HepG2 (cell line): ENCODE results near the gene PITX3. TPM values are rescaled to one million over a fixed set of nuclear protein-coding genes. Genes with fewer than 3 reads are reported as not detected.

ENCODE experiments used
- ATAC-seq: fragments of 200-7000 bp; cut with Tn5 transposase; 3 replicates; pipeline ENCODE4 v1.9.1; 2020; ENCODE audit warnings: mild to moderate bottlenecking, moderate library complexity
- BruUV-seq: library from RNA; stranded (reverse); fragments of 400-500 nt; replicated peaks from 2 replicates; lab custom pipeline; 2021; lab: Mats Ljungman, UMichigan
- CTCF ChIA-PET: fragments of 300-600 bp; formaldehyde crosslinking; extraction: SDS; loops from one replicate; lab custom pipeline; 2021; ENCODE audit warnings: low total read pairs, inconsistent platforms, low intra/inter-chr PET ratio; lab: Yijun Ruan, JAX
- POLR2A ChIA-PET: fragments of 350-600 bp; sonication (Branson Sonifier 250); formaldehyde crosslinking; loops from one replicate; lab custom pipeline; 2020; ENCODE audit warnings: antibody characterized with exemption, inconsistent platforms; lab: Yijun Ruan, JAX
- DNase-seq: peaks from one replicate; pipeline ENCODE4 v3.0.0-alpha.2; 2015; ENCODE audit warnings: low spot score
- FAIRE-seq: peaks from 3 replicates; lab custom pipeline; 2011; peaks lifted over from hg19 to GRCh38; lab: Jason Lieb, UNC
- H2AFZ ChIP-seq: one replicate; pipeline ENCODE4 v1.6.1; 2011; ENCODE audit warnings: low read length, inconsistent platforms
- H3K27ac ChIP-seq: fragments of 300-600 bp; 3 replicates; pipeline ENCODE4 v1.8.0; 2011; ENCODE audit warnings: mixed run types, mild to moderate bottlenecking, mixed read lengths, low read length, inconsistent platforms; ENCODE audit not compliant: insufficient read depth; ENCODE audit errors: extremely low read length
- H3K27me3 ChIP-seq, 2 experiments: fragments of 200-600 bp in 1 of 2; 2 replicates in 1 of 2; 3 replicates in 1 of 2; pipeline versions ENCODE4 v1.6.0 to v1.8.0; 2011; ENCODE audit warnings: low read length in 2 of 2, mild to moderate bottlenecking in 2 of 2, moderate library complexity in 2 of 2, inconsistent platforms in 1 of 2; ENCODE audit not compliant: insufficient read depth in 2 of 2, control insufficient read depth in 1 of 2
- H3K36me3 ChIP-seq, 2 experiments: fragments of 200-600 bp in 1 of 2; replicated peaks in 1 of 2; 2 replicates in 1 of 2; 3 replicates in 1 of 2; pipeline versions ENCODE4 v1.5.1 to v1.8.0; 2011; ENCODE audit warnings: low read length in 2 of 2, inconsistent platforms in 1 of 2; ENCODE audit not compliant: insufficient read depth in 2 of 2, control insufficient read depth in 1 of 2
- H3K4me1 ChIP-seq: 2 replicates; pipeline ENCODE4 v1.5.1; 2012; ENCODE audit warnings: low read length, inconsistent platforms; ENCODE audit not compliant: insufficient read depth
- H3K4me2 ChIP-seq: 2 replicates; pipeline ENCODE4 v1.6.0; 2011; ENCODE audit warnings: low read depth, low read length, inconsistent platforms
- H3K4me3 ChIP-seq, 3 experiments: fragments of 200-600 bp in 1 of 3; sonication (generic), shearing (Covaris generic) in 1 of 3; replicated peaks in 1 of 3; 2 replicates each; pipeline ENCODE4 v1.5.1; 2011 to 2016; ENCODE audit warnings: low read length in 3 of 3, inconsistent platforms in 2 of 3, low read depth in 2 of 3, mild to moderate bottlenecking in 2 of 3, control low read depth in 1 of 3, mixed read lengths in 1 of 3; ENCODE audit not compliant: insufficient read depth in 1 of 3
- H3K79me2 ChIP-seq: one replicate; pipeline ENCODE4 v1.6.1; 2011; ENCODE audit warnings: low read length, inconsistent platforms; ENCODE audit not compliant: insufficient read depth
- H3K9ac ChIP-seq: 2 replicates; pipeline ENCODE4 v1.6.0; 2011; ENCODE audit warnings: mild to moderate bottlenecking, low read depth, low read length, inconsistent platforms; ENCODE audit not compliant: insufficient read depth
- H3K9me3 ChIP-seq: 2 replicates; pipeline ENCODE4 v1.5.1; 2012; ENCODE audit warnings: mild to moderate bottlenecking, low read length
- H4K20me1 ChIP-seq: 2 replicates; pipeline ENCODE4 v1.6.0; 2011; ENCODE audit warnings: inconsistent platforms, mild to moderate bottlenecking, low read length, moderate library complexity; ENCODE audit not compliant: insufficient read depth
- CTCF ChIP-seq: sonication (generic); formaldehyde crosslinking; IDR thresholded peaks from 2 replicates; pipeline ENCODE4 v1.5.0; 2020; ENCODE audit warnings: mild to moderate bottlenecking, missing genetic modification reagents, moderate library complexity
- ELF3 ChIP-seq: IDR thresholded peaks from 2 replicates; pipeline ENCODE4 v1.6.1; 2016; ENCODE audit warnings: missing genetic modification reagents, missing compliant biosample characterization
- GABPA ChIP-seq, 2 experiments: IDR thresholded peaks; 2 replicates each; pipeline ENCODE4 v1.6.1; 2011 to 2016; ENCODE audit warnings: low read depth in 2 of 2, low read length in 1 of 2, missing biosample characterization in 1 of 2, missing genetic modification characterization in 1 of 2
- GABPB1 ChIP-seq: IDR thresholded peaks from 2 replicates; pipeline ENCODE4 v1.6.1; 2016; ENCODE audit warnings: mild to moderate bottlenecking, missing genetic modification reagents, moderate library complexity, missing compliant biosample characterization
- HNRNPK ChIP-seq: fragments of 200-400 bp; formaldehyde crosslinking; IDR thresholded peaks from 2 replicates; pipeline ENCODE4 v1.6.1; 2018; ENCODE audit warnings: low read length, low read depth, moderate library complexity, mild to moderate bottlenecking; ENCODE audit not compliant: poor library complexity, severe bottlenecking
- KDM3A ChIP-seq: IDR thresholded peaks from 2 replicates; pipeline ENCODE4 v1.6.1; 2018; ENCODE audit warnings: low read depth, missing compliant biosample characterization
- STAG1 ChIP-seq: sonication (generic); formaldehyde crosslinking; IDR thresholded peaks from 2 replicates; pipeline ENCODE4 v1.4.0; 2020; ENCODE audit warnings: missing genetic modification reagents
- ZNF644 ChIP-seq: IDR thresholded peaks from 2 replicates; pipeline ENCODE4 v1.6.1; 2016; ENCODE audit warnings: low read depth
- ZNF713 ChIP-seq: sonication (generic); formaldehyde crosslinking; IDR thresholded peaks from 2 replicates; pipeline ENCODE4 v1.4.0; 2020; ENCODE audit warnings: mild to moderate bottlenecking, missing genetic modification reagents
- ZNF777 ChIP-seq: sonication (generic); formaldehyde crosslinking; IDR thresholded peaks from 2 replicates; pipeline ENCODE4 v1.4.0; 2020; ENCODE audit warnings: missing genetic modification reagents
- WGBS: methylation state at CpG from one replicate; pipeline ENCODE4 v1.1.6; 2017; ENCODE audit warnings: low lambda C conversion rate; 5-methylcytosine and 5-hydroxymethylcytosine counted together
- in situ Hi-C: cut with HindIII; loops from 2 replicates; pipeline ENCODE4 v1.10.0; 2017; ENCODE audit warnings: low pct_unique_long_range_greater_than_20kb; ENCODE audit not compliant: extremely low pct_ligation_motif_present
- intact Hi-C: fragments of 100-400 bp; cut with micrococcal nuclease; formaldehyde crosslinking; loops from one replicate; pipeline ENCODE4 v1.10.0; 2022; ENCODE audit not compliant: unreplicated experiment
- polyA plus RNA-seq, 8 experiments: library from polyadenylated mRNA; depleted of rRNA in 3 of 8; stranded (reverse) in 7 of 8; unstranded in 1 of 8; fragments of >200 nt; fragmentation: Illumina TruSeq in 4 of 8; extraction: Trizol in 4 of 8; gene quantifications; 2 replicates each; pipeline versions ENCODE4 v1.2.1 to v1.2.3, GENCODE V29; 2011 to 2016; ENCODE audit warnings: low read depth in 4 of 8, missing spikeins in 1 of 8, mixed read lengths in 1 of 8; ENCODE audit not compliant: insufficient read depth in 1 of 8
- total RNA-seq, 5 experiments: library from RNA; depleted of rRNA; stranded (reverse); fragments of >200 nt; fragmentation: Illumina TruSeq; extraction: Trizol; gene quantifications; 2 replicates each; pipeline ENCODE4 v1.2.3, GENCODE V29; 2016; ENCODE audit warnings: low read depth in 1 of 5
- TF ChIP-seq, protein P1 (sequence below): sonication (generic); formaldehyde crosslinking; IDR thresholded peaks from 2 replicates; pipeline ENCODE4 v1.8.0; 2023; ENCODE audit warnings: mild to moderate bottlenecking, missing genetic modification reagents
- TF ChIP-seq, protein P2 (sequence below): sonication (generic); formaldehyde crosslinking; IDR thresholded peaks from 2 replicates; pipeline ENCODE4 v1.4.0; 2020; ENCODE audit warnings: mild to moderate bottlenecking, missing genetic modification reagents

The PITX3 gene
- total and polyA plus RNA-seq, 2 of the 13 experiments (the other 11 are each of a cell fraction or from before 2014, with no cell fraction given), result not detected

GRCh38 chr10:102230861-102231356, 10.4 kb downstream of the PITX3 start:
- intact Hi-C loops, result loop anchor here (1.0 to 2.0 kb wide), 2 partner anchors 116 to 168 kb away; no protein-coding TSS in a partner anchor
- no peak for DNase-seq
- Histone ChIP-seq H3K27me3 (peaks cover 1 to 50% of the 10 kb centered on the region in 2 experiments; a peak in 4 of 5 replicates), H3K79me2 (no peaks in the 10 kb centered on the region), H3K4me3 (peak overlapping the region; percentile 39 to 72 (median 65); a peak in 5 of 6 replicates), H4K20me1 (no peaks in the 10 kb centered on the region), H2AFZ (no peak overlapping the region), H3K9me3 (no peaks in the 10 kb centered on the region), H3K4me2 (peak overlapping the region; percentile 96), H3K9ac (no peak overlapping the region), H3K27ac (no peak overlapping the region), H3K36me3 (no peaks in the 10 kb centered on the region), H3K4me1 (peaks cover 50% of the 10 kb centered on the region)
- peak; percentile 6 for ATAC-seq
- ChIA-PET CTCF (interaction anchor here (1.4 to 4.7 kb wide), 4 partner anchors 116 to 353 kb away, joined by 4 to 34 read pairs (median 20); no protein-coding TSS in a partner anchor), POLR2A (interaction anchor here (0.7 to 2.1 kb wide), 5 partner anchors 16 to 191 kb away, joined by 3 to 6 read pairs (median 3); partner anchors contain the start of gene FBXL15)
- no peak for FAIRE-seq
- no TSS peak for BruUV-seq
- in situ Hi-C loops, result no loop called here
- 2% methylated on average over 16 of the region's 52 CpGs for WGBS
- peak; percentile 29 for TF ChIP-seq STAG1 (CRISPR knock-in tag)
- TF ChIP-seq ZNF777 (CRISPR knock-in tag), result peak; percentile 90
- peak; percentile 79 for TF ChIP-seq HNRNPK
- TF ChIP-seq, protein P1, sequence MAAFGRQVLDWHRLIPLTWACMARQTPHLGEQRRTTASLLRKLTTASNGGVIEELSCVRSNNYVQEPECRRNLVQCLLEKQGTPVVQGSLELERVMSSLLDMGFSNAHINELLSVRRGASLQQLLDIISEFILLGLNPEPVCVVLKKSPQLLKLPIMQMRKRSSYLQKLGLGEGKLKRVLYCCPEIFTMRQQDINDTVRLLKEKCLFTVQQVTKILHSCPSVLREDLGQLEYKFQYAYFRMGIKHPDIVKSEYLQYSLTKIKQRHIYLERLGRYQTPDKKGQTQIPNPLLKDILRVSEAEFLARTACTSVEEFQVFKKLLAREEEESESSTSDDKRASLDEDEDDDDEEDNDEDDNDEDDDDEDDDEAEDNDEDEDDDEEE (CRISPR knock-in tag), result no peak
- TF ChIP-seq KDM3A (CRISPR knock-in tag), result peak; percentile 30; the same call in 1 of the 2 replicates
- TF ChIP-seq ZNF644, result peak; percentile 62; the same call in 1 of the 2 replicates
- TF ChIP-seq ELF3 (CRISPR knock-in tag), result 0 out of 2 replicates have a peak, but pooled peaks have one; percentile 17
- TF ChIP-seq ZNF713 (CRISPR knock-in tag), result no peak
- peak; percentile 57 for TF ChIP-seq CTCF (CRISPR knock-in tag)
- TF ChIP-seq, protein P2, sequence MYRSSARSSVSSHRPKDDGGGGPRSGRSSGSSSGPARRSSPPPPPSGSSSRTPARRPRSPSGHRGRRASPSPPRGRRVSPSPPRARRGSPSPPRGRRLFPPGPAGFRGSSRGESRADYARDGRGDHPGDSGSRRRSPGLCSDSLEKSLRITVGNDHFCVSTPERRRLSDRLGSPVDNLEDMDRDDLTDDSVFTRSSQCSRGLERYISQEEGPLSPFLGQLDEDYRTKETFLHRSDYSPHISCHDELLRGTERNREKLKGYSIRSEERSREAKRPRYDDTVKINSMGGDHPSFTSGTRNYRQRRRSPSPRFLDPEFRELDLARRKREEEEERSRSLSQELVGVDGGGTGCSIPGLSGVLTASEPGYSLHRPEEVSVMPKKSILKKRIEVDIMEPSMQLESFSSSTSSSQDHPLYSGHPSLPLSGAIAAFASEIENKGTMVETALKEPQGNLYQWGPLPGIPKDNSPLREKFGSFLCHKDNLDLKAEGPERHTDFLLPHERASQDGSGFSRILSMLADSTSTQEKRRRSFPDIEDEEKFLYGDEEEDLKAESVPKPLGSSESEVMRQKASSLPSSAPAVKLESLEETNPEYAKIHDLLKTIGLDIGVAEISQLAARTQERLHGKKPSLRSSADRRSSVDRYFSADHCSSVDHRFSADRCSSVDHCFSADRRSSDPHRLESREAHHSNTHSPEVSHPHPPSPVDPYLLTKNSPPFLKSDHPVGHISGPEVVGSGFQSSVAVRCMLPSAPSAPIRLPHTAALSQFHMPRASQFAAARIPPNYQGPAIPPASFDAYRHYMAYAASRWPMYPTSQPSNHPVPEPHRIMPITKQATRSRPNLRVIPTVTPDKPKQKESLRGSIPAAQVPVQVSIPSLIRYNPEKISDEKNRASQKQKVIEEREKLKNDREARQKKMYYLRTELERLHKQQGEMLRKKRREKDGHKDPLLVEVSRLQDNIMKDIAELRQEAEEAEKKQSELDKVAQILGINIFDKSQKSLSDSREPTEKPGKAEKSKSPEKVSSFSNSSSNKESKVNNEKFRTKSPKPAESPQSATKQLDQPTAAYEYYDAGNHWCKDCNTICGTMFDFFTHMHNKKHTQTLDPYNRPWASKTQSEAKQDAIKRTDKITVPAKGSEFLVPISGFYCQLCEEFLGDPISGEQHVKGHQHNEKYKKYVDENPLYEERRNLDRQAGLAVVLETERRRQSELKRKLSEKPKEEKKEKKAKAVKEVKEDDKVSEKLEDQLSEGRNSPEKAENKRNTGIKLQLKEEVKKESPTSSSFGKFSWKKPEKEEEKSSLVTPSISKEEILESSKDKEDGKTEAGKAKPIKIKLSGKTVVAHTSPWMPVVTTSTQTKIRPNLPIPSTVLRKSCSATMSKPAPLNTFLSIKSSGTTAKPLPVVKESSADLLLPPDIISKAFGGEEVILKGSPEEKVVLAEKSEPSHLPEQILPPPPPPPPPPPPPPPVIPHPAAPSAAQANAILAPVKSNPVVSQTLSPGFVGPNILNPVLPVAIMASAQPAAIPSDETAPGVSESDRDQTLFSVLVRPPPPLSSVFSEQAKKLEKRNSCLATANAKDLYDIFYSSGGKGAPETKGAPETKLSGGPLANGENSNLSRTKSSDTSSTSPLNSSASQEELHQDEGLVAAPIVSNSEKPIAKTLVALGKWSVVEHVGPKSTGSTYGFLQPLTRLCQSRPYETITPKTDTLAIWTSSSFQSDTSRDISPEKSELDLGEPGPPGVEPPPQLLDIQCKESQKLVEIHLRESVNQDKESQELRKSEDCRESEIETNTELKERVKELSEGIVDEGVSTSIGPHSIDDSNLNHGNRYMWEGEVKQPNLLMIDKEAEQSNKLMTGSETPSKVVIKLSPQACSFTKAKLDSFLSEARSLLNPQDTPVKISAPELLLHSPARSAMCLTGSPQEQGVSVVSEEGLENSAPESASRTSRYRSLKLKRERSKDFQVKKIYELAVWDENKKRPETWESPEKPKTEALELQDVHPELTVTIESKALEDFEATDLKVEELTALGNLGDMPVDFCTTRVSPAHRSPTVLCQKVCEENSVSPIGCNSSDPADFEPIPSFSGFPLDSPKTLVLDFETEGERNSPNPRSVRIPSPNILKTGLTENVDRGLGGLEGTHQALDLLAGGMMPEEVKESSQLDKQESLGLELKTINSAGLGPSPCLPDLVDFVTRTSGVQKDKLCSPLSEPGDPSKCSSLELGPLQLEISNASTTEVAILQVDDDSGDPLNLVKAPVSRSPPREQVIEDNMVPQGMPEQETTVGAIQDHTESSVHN (CRISPR knock-in tag), result no peak
- no peak for TF ChIP-seq GABPA (IDR thresholded peaks at IDR 0.05; ENCODE audit: low read depth, low read length)
- no peak for TF ChIP-seq GABPA (CRISPR knock-in tag; IDR thresholded peaks at IDR 0.05; ENCODE audit: low read depth)
- peak; percentile 38; the same call in 1 of the 2 replicates for TF ChIP-seq GABPB1
